Neural cell (in vitro differentiated cells): ENCODE data around the gene TCP11. TPM values are rescaled to one million over a fixed set of nuclear protein-coding genes. Genes with fewer than 3 reads are reported as not detected.

ENCODE experiments used
- H2AFZ ChIP-seq: fragments of 200-600, 300-800 bp; sonication (generic), shearing (Covaris generic); 2 replicates; pipeline ENCODE4 v1.6.0; 2014; ENCODE audit warnings: low read depth, mild to moderate bottlenecking, antibody characterized with exemption, low read length, moderate library complexity
- H3F3A ChIP-seq: fragments of 200-600 bp; shearing (Covaris generic); 2 replicates; pipeline ENCODE4 v1.6.1; 2016; ENCODE audit warnings: mild to moderate bottlenecking, moderate library complexity, mixed read lengths, antibody characterized with exemption, low read length; ENCODE audit not compliant: insufficient read depth, poor library complexity, severe bottlenecking
- H3K27ac ChIP-seq: fragments of 200-600, 300-800 bp; sonication (generic), shearing (Covaris generic); 2 replicates; pipeline ENCODE4 v1.5.1; 2014; ENCODE audit warnings: mild to moderate bottlenecking, low read length, moderate library complexity
- H3K27me3 ChIP-seq: fragments of 300-800, 200-600 bp; sonication (generic), shearing (Covaris generic); 2 replicates; pipeline ENCODE4 v1.6.0; 2014; ENCODE audit warnings: mild to moderate bottlenecking, low read depth, low read length, moderate library complexity; ENCODE audit not compliant: insufficient read depth
- H3K36me3 ChIP-seq: fragments of 300-800, 200-600 bp; sonication (generic), shearing (Covaris generic); 2 replicates; pipeline ENCODE4 v1.5.1; 2014; ENCODE audit warnings: mild to moderate bottlenecking, antibody characterized with exemption, low read length, moderate library complexity; ENCODE audit not compliant: insufficient read depth
- H3K4me2 ChIP-seq: fragments of 300-800, 200-600 bp; sonication (generic), shearing (Covaris generic); 2 replicates; pipeline ENCODE4 v1.6.0; 2014; ENCODE audit warnings: mild to moderate bottlenecking, low read length
- H3K4me3 ChIP-seq: fragments of 300-800, 200-600 bp; sonication (generic), shearing (Covaris generic); 2 replicates; pipeline ENCODE4 v1.5.1; 2014; ENCODE audit warnings: mild to moderate bottlenecking, low read length, moderate library complexity
- H3K79me2 ChIP-seq: fragments of 200-600 bp; shearing (Covaris generic); replicated peaks from 2 replicates; pipeline ENCODE4 v1.6.0; 2014; ENCODE audit warnings: mild to moderate bottlenecking, low read length, moderate library complexity; ENCODE audit not compliant: insufficient read depth
- H3K9ac ChIP-seq: fragments of 300-800, 200-600 bp; sonication (generic), shearing (Covaris generic); 2 replicates; pipeline ENCODE4 v1.6.1; 2016; ENCODE audit warnings: mild to moderate bottlenecking, low read length, mixed read lengths
- H3K9me2 ChIP-seq: fragments of 200-600 bp; shearing (Covaris generic); 2 replicates; pipeline ENCODE4 v1.6.1; 2016; ENCODE audit warnings: mild to moderate bottlenecking, low read length, mixed read lengths; ENCODE audit not compliant: insufficient read depth
- H3K9me3 ChIP-seq: fragments of 200-600, 300-800 bp; sonication (generic), shearing (Covaris generic); 2 replicates; pipeline ENCODE4 v1.6.1; 2016; ENCODE audit warnings: mild to moderate bottlenecking, mixed run types, low read length, moderate library complexity, mixed read lengths
- H4K20me1 ChIP-seq: fragments of 200-600 bp; shearing (Covaris generic); 2 replicates; pipeline ENCODE4 v1.6.1; 2016; ENCODE audit warnings: mild to moderate bottlenecking, mixed run types; ENCODE audit not compliant: insufficient read depth
- EP300 ChIP-seq: fragments of 450-650 bp; conservative IDR thresholded peaks from 2 replicates; pipeline ENCODE4 v1.6.1; 2014; ENCODE audit warnings: antibody characterized with exemption, mild to moderate bottlenecking, moderate library complexity; ENCODE audit not compliant: poor library complexity, severe bottlenecking
- EZH2 ChIP-seq: fragments of 200-600, 300-800 bp; shearing (Covaris generic), sonication (generic); IDR thresholded peaks from 2 replicates; pipeline ENCODE4 v1.6.1; 2014; ENCODE audit warnings: antibody characterized with exemption, low read length, borderline replicate concordance, mild to moderate bottlenecking; ENCODE audit not compliant: insufficient read depth, poor library complexity, severe bottlenecking
- MXI1 ChIP-seq: fragments of 450-650 bp; conservative IDR thresholded peaks from 2 replicates; pipeline ENCODE4 v1.6.1; 2014; ENCODE audit warnings: antibody characterized with exemption, mild to moderate bottlenecking; ENCODE audit not compliant: poor library complexity, severe bottlenecking
- POLR2AphosphoS5 ChIP-seq: IDR thresholded peaks from 2 replicates; pipeline ENCODE4 v1.6.1; 2012
- RAD21 ChIP-seq: fragments of 450-650 bp; conservative IDR thresholded peaks from 2 replicates; pipeline ENCODE4 v1.6.1; 2014; ENCODE audit warnings: antibody characterized with exemption, mild to moderate bottlenecking, moderate library complexity
- REST ChIP-seq: IDR thresholded peaks from 2 replicates; pipeline ENCODE4 v1.6.1; 2012; ENCODE audit warnings: borderline replicate concordance
- SMC3 ChIP-seq: fragments of 450-650 bp; conservative IDR thresholded peaks from 2 replicates; pipeline ENCODE4 v1.6.1; 2014; ENCODE audit warnings: antibody characterized with exemption, mild to moderate bottlenecking, moderate library complexity; ENCODE audit not compliant: poor library complexity
- TAF1 ChIP-seq: IDR thresholded peaks from 2 replicates; pipeline ENCODE4 v1.6.1; 2012; ENCODE audit warnings: low read depth
- polyA plus RNA-seq: library from polyadenylated mRNA; depleted of rRNA; stranded (reverse); fragments of >200 nt; gene quantifications from 2 replicates; pipeline ENCODE4 v1.2.3, GENCODE V29; 2014
- TF ChIP-seq, protein P1 (sequence below): fragments of 450-650 bp; IDR thresholded peaks from 2 replicates; pipeline ENCODE4 v1.5.1; 2014; ENCODE audit warnings: antibody characterized with exemption, mild to moderate bottlenecking, moderate library complexity; ENCODE audit not compliant: poor library complexity, severe bottlenecking

Gene TCP11
- polyA plus RNA-seq, 1 donor from 2014 or later: not detected

DNA sequence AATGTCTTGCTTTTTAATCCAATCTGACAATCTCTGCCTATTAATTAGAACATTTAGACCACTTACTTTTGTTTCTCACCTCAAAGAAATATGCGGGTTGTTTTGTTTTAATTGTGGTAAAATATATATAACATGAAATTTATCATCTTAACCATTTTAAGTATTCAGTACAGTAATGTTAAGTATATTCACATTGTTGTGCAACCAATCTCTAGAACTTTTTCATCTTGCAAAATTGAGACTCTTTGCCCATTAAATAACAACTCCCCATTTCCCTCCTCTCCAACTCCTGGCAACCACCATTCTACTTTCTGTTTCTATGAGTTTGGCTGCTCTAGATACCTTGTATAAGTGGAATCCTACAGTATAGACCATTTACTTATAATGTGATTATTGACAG lies 13.8 kb upstream of the TCP11 start:
- no peaks in the 10 kb centered on the region for H3K79me2 ChIP-seq
- no peak for TF ChIP-seq SMC3
- no peak overlapping the region for H3K27ac ChIP-seq
- no peaks in the 10 kb centered on the region for H3F3A ChIP-seq
- no peak overlapping the region for H3K4me2 ChIP-seq
- H3K9me3 ChIP-seq: no peaks in the 10 kb centered on the region
- no peaks in the 10 kb centered on the region for H3K27me3 ChIP-seq
- no peak overlapping the region for H3K9ac ChIP-seq
- no peaks in the 10 kb centered on the region for H3K9me2 ChIP-seq
- no peak overlapping the region for H3K4me3 ChIP-seq
- H4K20me1 ChIP-seq: no peaks in the 10 kb centered on the region
- H3K36me3 ChIP-seq: no peaks in the 10 kb centered on the region
- H2AFZ ChIP-seq: no peak overlapping the region

DNA sequence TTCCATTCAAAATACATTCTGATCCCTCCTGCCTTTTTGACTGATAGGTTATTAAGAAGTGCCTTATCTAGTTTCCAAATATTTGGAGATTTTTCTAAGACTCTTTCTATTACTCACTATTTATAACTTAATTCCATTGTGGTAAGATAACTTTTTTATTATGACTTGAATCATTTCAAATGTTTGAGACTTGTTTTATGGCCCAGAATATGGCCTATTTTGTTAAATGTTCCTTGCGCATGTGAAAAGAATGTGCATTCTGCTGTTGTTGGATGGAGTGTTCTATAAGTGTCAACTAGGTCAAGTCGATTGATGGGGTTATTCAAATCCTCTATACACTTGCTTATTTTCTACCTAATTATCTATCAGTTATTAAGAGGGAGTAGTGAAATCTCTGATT lies 13.1 kb upstream of the TCP11 start:
- H3F3A ChIP-seq: no peaks in the 10 kb centered on the region

More for the DNA sequence above, 13.1 kb upstream of the TCP11 start:
- H3K4me3 ChIP-seq: no peak overlapping the region
- no peak overlapping the region for H3K4me2 ChIP-seq
- H3K9ac ChIP-seq: no peak overlapping the region
- H2AFZ ChIP-seq: no peak overlapping the region
- H3K27ac ChIP-seq: no peak overlapping the region
- no peaks in the 10 kb centered on the region for H3K9me2 ChIP-seq
- TF ChIP-seq REST (no peak), TAF1 (no peak), EZH2 (no peak), RAD21 (no peak), POLR2AphosphoS5 (no peak), MXI1 (no peak), EP300 (no peak), SMC3 (no peak)
- TF ChIP-seq, protein P1, sequence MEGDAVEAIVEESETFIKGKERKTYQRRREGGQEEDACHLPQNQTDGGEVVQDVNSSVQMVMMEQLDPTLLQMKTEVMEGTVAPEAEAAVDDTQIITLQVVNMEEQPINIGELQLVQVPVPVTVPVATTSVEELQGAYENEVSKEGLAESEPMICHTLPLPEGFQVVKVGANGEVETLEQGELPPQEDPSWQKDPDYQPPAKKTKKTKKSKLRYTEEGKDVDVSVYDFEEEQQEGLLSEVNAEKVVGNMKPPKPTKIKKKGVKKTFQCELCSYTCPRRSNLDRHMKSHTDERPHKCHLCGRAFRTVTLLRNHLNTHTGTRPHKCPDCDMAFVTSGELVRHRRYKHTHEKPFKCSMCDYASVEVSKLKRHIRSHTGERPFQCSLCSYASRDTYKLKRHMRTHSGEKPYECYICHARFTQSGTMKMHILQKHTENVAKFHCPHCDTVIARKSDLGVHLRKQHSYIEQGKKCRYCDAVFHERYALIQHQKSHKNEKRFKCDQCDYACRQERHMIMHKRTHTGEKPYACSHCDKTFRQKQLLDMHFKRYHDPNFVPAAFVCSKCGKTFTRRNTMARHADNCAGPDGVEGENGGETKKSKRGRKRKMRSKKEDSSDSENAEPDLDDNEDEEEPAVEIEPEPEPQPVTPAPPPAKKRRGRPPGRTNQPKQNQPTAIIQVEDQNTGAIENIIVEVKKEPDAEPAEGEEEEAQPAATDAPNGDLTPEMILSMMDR: no peak
- no peaks in the 10 kb centered on the region for H3K79me2 ChIP-seq
- H3K36me3 ChIP-seq: no peaks in the 10 kb centered on the region
- no peaks in the 10 kb centered on the region for H3K9me3 ChIP-seq
- no peaks in the 10 kb centered on the region for H4K20me1 ChIP-seq
- H3K27me3 ChIP-seq: no peaks in the 10 kb centered on the region
